GM21381 (cell line): Measurements from ENCODE around the gene ZNF555.
"Not testable (repeated sequence)": the region's sequence is repeated elsewhere in the genome, so short reads cannot be mapped to it uniquely, and the experiment has no call there.

ENCODE experiments used
- ATAC-seq: cut with Tn5 transposase; IDR thresholded peaks from one replicate; pipeline ENCODE4 v1.9.1; 2021; ENCODE audit warnings: mild to moderate bottlenecking, moderate library complexity; ENCODE audit not compliant: unreplicated experiment

Gene ZNF555

DNA sequence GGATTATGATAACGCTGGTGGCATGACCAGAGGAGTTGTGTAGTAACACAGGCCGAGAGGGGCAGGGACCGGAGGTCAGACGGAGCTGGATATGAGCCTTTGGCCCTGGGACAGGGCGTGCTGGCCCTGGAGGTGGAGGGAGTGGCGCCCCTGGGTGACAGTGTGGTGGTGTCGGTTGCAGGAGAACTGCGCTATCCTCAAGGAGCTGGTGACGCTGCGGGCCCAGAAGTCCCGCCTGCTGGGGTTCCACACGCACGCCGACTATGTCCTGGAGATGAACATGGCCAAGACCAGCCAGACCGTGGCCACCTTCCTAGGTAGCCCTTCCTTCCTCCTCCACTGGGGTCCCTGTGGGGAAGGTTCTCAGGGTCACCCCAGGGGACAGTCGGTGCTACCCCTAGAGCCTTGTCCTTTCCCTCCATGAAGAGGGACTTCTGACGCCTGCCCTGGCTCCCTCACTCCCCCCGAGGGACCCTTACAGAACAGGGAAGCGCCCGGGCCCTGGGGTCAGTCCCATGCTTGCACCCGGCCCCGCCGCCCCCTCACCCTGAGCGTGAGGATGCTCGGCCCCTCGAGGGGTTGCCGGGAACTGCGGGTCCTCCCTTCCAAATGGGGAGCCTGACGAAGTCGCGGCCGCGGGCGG lies 34.4 kb upstream of the ZNF555 start:
- no peak for ATAC-seq

- ATAC-seq: no peak
Measured at GRCh38 chr19:2807379-2808128, 33.7 kb upstream of the ZNF555 start.

DNA sequence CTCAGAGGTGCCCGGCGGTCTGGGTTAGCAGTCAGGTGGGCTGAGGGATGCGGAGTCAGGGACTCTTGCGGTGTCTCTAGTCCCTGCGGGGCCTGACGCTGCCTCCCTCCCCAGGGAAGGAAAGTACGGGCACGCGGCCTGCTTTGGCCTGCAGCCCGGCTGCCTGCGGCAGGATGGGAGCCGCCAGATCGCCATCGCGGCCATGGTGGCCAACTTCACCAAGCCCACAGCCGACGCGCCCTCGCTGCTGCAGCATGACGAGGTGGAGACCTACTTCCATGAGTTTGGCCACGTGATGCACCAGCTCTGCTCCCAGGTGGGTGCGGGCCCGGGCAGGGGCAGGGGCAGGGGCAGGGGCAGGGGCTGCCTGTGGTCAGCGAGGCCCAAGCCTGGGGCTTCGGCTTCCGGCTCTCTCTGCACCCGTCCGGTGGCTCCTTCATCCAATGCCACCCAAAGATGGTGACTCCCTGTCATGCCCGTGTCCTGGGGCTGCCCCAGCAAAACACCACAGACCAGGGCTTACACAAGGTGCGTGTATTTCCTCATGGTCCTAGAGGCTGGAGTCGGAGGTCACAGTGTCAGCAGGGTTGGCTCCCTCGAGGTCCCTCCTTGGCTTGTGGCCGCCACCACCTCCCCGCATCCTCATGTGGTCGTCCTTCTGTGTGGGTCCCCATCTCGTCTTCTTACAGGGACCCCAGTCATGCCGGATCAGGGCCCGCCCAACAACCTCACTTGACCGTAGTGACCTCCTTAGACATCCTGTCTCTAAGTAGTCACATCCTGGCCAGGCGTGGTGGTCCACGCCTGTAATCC lies 32.9 kb upstream of the ZNF555 start:
- no peak for ATAC-seq

DNA sequence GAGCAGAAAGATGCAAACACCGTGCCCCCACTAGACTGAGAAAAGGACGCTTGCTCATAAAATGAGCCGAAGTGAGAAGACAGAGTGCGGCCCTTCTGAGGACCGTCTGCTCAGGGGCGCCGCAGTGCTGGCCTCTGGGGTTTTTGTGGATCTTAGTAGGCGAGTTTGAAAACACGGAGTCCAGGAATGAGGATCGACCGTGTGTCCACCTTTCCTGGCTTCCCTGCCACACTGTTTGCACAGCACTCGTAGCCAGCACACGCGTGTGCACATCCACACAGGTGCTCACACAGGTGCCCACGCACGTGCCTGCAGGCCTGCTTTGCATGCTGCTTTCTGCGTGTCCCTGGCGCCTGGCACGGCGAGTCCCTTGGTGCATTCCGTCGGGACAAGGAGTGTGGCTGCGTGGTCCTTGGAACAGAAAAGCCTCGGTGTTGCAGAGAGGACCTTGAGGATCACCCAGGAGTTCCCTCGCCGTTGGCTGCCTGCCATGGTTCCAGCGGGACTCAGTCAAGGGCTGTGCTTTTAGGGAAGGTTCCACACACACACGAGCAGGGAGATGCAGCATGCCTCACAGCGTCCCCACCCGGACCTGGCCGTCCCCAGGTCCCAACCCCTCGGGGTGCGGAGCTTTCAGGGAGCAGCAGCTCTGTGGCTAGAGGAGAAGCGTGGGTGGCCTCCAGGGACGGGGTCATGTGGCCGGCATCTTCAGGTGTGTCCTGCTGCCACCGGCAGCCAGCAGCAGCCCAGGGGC lies 31.7 kb upstream of the ZNF555 start:
- no peak for ATAC-seq

DNA sequence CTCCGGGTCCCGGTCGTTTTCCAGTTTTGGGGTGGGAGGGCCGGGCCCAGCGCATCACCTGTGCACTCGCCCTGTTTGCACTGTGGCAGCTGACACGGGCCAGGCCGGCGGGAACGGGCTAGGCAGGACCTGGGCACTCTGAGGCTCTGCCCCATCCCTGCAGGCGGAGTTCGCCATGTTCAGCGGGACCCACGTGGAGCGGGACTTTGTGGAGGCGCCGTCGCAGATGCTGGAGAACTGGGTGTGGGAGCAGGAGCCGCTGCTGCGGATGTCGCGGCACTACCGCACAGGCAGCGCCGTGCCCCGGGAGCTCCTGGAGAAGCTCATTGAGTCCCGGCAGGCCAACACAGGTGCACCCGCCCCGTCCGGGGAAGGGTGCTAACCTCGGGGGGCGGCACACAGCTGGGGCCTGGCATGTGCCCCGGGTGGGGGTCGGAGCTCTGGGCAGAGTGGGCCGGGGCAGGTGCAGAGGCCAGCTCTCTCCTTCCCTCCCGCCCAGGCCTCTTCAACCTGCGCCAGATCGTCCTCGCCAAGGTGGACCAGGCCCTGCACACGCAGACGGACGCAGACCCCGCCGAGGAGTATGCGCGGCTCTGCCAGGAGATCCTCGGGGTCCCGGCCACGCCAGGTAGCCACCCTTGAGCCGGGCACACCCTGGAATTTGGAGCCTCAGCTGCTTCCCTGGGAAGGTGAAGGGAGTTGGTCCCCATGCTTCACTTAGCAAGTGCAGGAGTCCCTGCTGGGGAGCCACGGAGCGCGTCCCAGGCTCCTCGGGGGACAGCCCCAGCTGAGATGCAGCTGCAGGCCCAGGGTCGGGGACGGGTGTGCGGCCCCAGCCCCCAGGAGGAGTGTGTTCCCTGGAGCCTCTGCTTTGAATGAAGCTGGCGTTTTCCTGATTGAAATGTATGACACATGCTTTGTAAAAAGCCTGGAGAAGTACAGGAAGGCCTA lies 30.9 kb upstream of the ZNF555 start:
- ATAC-seq: no peak

GRCh38 chr19:2811221-2811722 lies 30.0 kb upstream of the ZNF555 start:
- ATAC-seq: no peak

DNA sequence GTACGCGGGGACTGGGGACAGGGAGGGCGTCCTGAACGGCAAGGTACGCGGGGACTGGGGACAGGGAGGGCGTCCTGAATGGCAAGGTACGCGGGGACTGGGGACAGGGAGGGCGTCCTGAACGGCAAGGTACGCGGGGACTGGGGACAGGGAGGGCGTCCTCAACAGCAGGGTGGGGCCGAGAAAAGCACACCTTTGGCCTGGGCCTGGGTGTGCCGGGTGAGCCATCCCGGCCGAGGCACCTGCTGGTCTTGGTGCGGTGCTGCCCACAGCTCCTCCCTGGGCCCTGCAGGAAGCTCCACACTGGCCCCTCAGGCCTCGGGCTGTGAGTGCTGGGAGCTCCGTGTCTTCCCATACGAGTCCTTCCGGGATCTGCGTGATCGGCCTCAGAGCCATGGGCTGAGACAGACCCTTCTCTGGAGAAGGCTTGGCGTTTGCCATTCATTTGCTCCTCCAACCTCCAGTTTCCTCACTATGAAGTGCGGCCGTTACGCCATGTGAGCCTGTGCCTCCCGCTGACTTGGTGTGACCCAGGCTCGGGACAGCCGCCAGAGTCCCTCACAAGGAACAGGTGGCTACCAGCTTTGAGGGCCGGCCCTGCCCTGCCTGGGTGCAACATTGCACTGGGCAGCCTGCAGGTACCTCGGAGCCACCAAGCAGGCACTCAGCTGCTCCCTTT lies 29.4 kb upstream of the ZNF555 start:
- ATAC-seq: no peak

DNA sequence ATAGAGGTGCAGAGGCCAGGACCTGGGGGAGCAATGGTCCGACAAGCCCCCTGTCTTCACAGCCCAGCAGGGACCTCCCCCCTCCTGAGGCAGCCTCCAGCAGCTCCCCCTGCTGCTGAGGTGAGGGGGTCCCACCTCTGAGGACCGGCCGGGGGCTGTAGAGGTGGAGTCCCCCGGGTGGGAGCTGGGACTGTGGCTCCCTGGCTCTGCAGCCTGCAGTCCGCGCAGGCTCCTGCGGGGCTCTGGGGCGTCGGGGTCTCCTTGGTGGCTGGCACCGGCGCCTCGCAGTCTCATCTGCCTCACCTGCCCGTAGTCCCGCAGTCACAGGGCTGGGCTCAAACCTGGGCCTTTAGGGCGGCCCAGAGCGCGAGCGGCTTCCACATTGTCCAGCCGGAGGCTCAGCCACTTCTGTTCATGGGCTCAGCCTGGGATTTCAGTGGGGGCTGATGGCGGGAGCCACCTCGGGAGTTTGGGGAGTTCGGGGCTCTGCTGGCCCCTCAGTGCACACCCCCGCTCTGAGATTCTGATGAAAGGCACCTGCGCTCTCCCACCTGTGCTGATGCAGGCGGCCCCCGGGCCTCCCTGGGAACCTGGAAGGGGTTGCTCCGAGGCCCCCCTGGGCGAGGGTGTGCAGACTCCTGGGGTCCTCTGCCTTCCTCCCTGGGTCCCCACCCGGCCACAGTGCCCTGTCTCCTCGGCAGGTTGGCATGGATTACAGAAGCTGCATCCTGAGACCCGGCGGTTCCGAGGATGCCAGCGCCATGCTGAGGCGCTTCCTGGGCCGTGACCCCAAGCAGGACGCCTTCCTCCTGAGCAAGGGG lies 28.7 kb upstream of the ZNF555 start:
- no peak for ATAC-seq

DNA sequence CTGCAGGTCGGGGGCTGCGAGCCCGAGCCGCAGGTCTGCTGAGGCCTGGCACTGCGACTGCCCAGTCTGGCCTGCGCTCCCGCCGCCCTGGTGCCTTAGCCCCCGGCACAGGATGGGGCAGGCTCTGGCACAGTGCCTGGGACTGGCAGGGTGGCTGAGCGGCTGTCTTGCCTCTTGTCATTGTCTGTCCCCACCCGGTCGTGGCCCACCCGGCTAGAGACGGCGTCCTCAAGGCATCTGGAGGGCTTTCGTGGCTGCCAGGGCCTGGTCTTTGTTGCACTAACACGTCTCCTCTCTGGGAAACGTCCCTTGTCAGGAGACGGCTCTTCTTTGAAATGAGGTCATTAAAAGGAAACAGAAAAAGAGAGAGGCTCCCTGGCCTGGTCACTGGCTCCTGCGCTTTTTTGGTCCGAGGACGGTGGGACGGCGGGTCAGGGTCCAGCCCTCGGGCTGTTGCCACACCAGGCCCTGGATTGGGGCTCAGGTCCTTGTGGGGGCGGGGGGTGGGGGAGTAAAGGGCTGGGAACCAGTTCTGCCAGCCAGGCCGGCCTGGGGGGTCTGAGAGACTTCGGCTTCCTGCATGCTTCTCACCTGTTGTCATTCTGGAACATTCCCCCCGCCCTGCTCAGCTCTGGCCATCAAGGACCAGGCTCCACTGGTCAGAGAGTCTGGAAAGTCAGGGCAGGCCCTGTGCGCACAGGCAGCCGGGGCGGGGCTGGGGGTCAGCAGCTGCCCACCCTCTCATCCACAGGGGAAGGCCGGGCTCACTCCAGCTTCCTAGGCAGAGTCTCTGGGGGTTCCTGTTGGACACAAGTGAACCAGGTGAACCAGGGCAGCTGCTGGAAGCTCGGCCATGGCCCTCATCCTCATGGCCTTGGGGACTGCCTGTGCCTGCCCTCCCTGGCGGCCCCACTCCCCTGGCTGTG lies 27.8 kb upstream of the ZNF555 start:
- ATAC-seq: no peak

GRCh38 chr19:2814426-2814825 lies 26.8 kb upstream of the ZNF555 start:
- ATAC-seq: no peak

DNA sequence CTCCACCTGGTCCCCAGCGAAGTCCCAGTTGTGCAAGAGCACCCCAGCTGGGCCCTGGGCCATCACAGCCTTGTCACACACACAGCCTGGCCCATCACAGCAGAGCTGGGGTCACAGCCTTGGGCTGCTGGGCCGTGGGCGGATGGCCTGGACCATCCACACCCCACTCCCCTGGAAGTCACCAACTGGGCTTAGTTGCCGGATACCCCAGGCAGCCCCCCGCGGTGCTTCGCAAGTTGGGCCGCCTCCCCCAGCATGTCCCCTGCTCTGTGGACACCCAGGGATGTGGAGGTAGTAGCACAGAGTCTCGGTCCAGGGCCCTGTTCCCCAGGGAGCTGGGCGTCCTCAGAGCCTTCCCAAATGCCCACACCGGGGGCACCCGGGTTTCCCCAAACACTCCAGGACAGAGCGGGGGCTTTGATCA lies 26.1 kb upstream of the ZNF555 start:
- ATAC-seq: no peak

GRCh38 chr19:2815923-2816322 lies 25.4 kb upstream of the ZNF555 start:
- ATAC-seq: no peak

- no peak for ATAC-seq
Measured at GRCh38 chr19:2816641-2817040, 24.6 kb upstream of the ZNF555 start.

GRCh38 chr19:2817237-2817829 lies 23.9 kb upstream of the ZNF555 start:
- not testable (repeated sequence) for ATAC-seq

DNA sequence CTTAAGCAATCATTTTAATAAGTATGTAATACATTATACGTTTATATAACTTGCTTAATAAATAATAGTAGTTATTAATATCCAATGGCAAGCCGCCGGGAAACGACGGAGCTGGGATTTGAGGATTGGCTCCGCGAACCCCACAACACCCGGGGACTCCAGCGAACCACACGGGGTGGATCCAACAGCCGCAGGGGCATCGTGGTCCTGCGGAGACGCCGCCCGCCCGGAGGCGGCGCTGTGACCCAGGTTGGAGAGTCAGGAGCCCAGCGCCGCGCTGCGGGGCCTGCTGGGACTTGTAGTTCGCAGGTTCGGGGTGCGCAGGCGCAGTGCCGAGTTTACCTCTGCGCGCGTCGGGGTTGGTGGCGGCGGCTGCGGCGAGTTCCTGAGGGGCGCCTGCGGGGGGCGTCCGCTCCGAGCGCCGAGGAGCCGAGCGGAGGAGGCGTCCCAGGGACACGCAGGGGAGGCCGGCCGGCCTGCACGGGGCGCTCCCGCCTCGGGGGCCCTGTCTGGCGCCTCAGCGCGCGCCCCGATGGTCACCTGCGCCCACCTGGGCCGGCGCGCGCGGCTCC lies 21.6 kb upstream of the ZNF555 start, which contains the start of gene ZNF554:
ZNF554 (plus strand) TSS at position 329 of the 572 bp plus-strand sequence; CDS start at position 533, 204 bp downstream.
- ATAC-seq: peak; percentile 85

DNA sequence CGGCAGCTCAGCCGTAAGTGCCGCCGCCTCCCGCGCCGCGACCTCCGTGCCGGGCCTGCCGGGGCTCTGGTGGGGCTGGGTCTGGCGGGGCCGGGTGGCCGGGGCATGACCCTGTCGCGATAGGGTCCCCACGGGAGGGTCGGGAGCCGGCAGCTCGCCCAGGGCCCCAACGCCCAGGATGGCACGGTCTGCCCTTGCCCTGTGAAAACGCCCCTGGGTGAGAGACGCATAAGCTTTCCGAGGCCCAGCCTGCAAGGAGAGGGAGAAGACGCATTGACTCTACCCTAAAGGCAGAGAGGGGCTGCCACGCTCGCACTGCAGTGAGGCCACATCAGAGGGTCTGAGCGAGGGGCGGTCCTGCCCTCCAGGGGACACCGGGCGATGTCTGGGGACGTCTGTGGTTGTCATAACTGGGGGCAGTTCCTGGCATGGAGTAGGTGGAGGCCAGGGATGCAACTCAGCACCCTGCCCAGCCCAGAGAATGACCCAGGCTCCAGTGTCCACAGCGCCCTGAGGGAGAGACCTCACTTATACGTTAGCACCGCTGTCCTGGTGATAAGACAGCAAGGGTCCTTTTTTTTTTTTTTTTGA lies 21.1 kb upstream of the ZNF555 start:
- ATAC-seq: peak; percentile 35
